ENCODE measurements around the gene ZNF91. TPM values are rescaled to one million over a fixed set of nuclear protein-coding genes. Genes with fewer than 3 reads are reported as not detected.
"Not testable (repeated sequence)": the region's sequence is repeated elsewhere in the genome, so short reads cannot be mapped to it uniquely, and the experiment has no call there.

The ZNF91 gene
- total RNA-seq, 1 donor from 2014 or later: 22.1 TPM

GRCh38 chr19:23351806-23352205 lies 43.5 kb downstream of the ZNF91 start:
- DNase-seq (ENCODE audit: low read depth): no peak
- no peak overlapping the region for H3K4me3 ChIP-seq (ENCODE audit: low read depth, low read length)
- no peak for TF ChIP-seq CTCF (conservative IDR thresholded peaks at IDR 0.05; ENCODE audit: low read depth, low read length)

GRCh38 chr19:23346696-23347095 lies 48.6 kb downstream of the ZNF91 start:
- DNase-seq (ENCODE audit: low read depth): no peak
- H3K4me3 ChIP-seq (ENCODE audit: low read depth, low read length): no peak overlapping the region
- no peak for TF ChIP-seq CTCF (conservative IDR thresholded peaks at IDR 0.05; ENCODE audit: low read depth, low read length)

GRCh38 chr19:23345838-23346237 lies 49.4 kb downstream of the ZNF91 start:
- DNase-seq (ENCODE audit: low read depth): no peak
- no peak overlapping the region for H3K4me3 ChIP-seq (ENCODE audit: low read depth, low read length)
- no peak for TF ChIP-seq CTCF (conservative IDR thresholded peaks at IDR 0.05; ENCODE audit: low read depth, low read length)

DNA sequence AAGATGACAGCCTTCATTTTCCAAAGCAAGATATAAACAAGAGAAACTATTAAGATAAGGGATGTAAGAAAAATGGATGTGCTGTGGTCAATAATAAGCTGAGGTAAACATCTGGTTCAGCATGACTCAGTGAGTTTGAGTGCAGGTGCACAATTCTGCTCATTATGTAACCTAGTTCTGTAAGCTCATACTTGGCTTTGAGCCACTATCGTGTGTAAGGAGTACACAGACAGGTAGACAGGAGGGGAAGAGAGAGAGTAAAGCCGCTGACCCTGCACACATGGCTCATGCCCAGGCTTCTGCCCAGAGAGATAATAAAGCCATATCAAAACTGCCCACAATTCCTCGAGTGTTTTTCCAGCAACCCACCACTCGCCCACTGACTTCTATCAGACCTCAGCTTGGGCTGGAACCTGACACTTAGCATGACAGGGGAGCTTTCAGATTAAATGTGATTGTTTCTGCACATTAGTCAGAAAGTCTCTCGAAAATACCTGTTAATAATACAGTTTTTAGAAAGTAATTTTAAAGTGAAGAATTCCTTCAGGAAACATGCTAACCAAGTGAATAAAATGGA lies 51.7 kb downstream of the ZNF91 start:
- TF ChIP-seq CTCF (conservative IDR thresholded peaks at IDR 0.05; ENCODE audit: low read depth, low read length): no peak
- no peak for DNase-seq (ENCODE audit: low read depth)
- H3K4me3 ChIP-seq (ENCODE audit: low read depth, low read length): no peak overlapping the region

DNA sequence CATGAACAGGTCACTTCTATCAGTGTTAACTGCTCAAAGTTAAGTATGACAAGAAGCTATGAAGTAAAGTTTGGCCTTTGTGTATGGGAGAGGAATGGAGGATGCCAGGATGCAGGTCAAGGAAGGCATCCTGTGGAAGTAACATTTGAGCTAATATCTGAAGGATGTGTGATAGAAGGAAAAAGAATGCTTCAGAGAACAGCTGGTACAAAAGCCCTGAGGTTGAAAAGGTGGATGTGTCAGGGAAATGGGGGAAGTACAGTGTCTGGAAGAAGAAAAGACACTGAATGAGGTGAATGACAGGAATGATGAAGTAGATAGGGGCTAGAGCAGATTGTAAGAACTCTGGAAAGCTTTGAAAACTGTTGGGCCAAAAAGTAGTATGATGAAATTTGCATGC lies 67.1 kb downstream of the ZNF91 start:
- H3K4me3 ChIP-seq (ENCODE audit: low read depth, low read length): no peak overlapping the region
- no peak for DNase-seq (ENCODE audit: low read depth)
- TF ChIP-seq CTCF (conservative IDR thresholded peaks at IDR 0.05; ENCODE audit: low read depth, low read length): no peak

- H3K4me3 ChIP-seq (ENCODE audit: low read depth, low read length): no peak overlapping the region
- no peak for TF ChIP-seq CTCF (conservative IDR thresholded peaks at IDR 0.05; ENCODE audit: low read depth, low read length)
- DNase-seq (ENCODE audit: low read depth): no peak
These were observed 73.2 kb downstream of the ZNF91 start for GRCh38 chr19:23321953-23322549.

- not testable (repeated sequence) for DNase-seq (ENCODE audit: low read depth); H3K4me3 ChIP-seq (ENCODE audit: low read depth, low read length)
These were observed 73.9 kb downstream of the ZNF91 start for GRCh38 chr19:23321403-23321802.

GRCh38 chr19:23319571-23319970 lies 75.7 kb downstream of the ZNF91 start:
- H3K4me3 ChIP-seq (ENCODE audit: low read depth, low read length); DNase-seq (ENCODE audit: low read depth): not testable (repeated sequence)

DNA sequence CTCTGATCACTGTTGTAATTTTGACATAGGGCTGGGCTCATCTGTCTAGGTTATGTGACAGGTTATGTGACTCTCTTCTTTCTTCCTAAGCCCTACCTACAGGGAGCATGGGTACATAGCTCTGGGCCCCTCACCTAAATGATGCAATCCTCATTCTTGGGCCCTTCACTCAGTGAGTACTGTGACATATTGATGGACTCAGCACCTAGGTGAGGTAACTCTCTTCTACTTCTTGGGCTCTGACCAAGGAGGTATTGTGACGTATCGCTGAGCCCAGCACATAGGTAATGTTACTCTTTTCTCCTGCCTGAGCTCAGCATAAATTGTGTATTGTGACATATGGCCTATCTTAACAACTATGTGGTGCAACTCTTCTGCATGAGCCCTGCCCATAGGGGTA lies 76.3 kb downstream of the ZNF91 start:
- not testable (repeated sequence) for DNase-seq (ENCODE audit: low read depth); H3K4me3 ChIP-seq (ENCODE audit: low read depth, low read length)
